Caco-2 (cell line): ENCODE data around the gene AMZ1. TPM values are rescaled to one million over a fixed set of nuclear protein-coding genes. Genes with fewer than 3 reads are reported as not detected.

Source experiments
- BruUV-seq: library from RNA; stranded (reverse); fragments of 400-500 nt; replicated peaks from 2 replicates; lab custom pipeline; 2021; lab: Mats Ljungman, UMichigan
- CTCF ChIA-PET: fragments of 300-600 bp; sonication (Branson Sonifier 250); formaldehyde crosslinking; loops from one replicate; lab custom pipeline; 2022; ENCODE audit warnings: antibody characterized with exemption; lab: Charles Lee
- POLR2A ChIA-PET: fragments of 300-600 bp; sonication (Branson Sonifier 250); formaldehyde crosslinking; loops from one replicate; lab custom pipeline; 2022; ENCODE audit warnings: antibody characterized with exemption; lab: Charles Lee
- DNase-seq, 2 experiments: peaks; one replicate each; pipeline versions ENCODE4 v3.0.0 to v3.0.0-alpha.2; 2020 to 2022
- H3K27me3 ChIP-seq: replicated peaks from 2 replicates; pipeline ENCODE4 v1.6.0; 2011; ENCODE audit warnings: low read length; ENCODE audit not compliant: control insufficient read depth, insufficient read depth
- H3K36me3 ChIP-seq: 2 replicates; pipeline ENCODE4 v1.5.1; 2011; ENCODE audit warnings: low read length; ENCODE audit not compliant: control insufficient read depth, insufficient read depth
- H3K4me1 ChIP-seq: fragments of 250-450 bp; sonication (Bioruptor Pico); 2 replicates; pipeline ENCODE4 v1.5.1; 2020; ENCODE audit warnings: mild to moderate bottlenecking
- H3K4me3 ChIP-seq: 2 replicates; pipeline ENCODE4 v1.5.1; 2011; ENCODE audit warnings: low read depth, mild to moderate bottlenecking, control low read depth, low read length
- H3K9me3 ChIP-seq: fragments of 250-450 bp; sonication (Bioruptor Pico); 2 replicates; pipeline ENCODE4 v1.5.1; 2020; ENCODE audit warnings: mild to moderate bottlenecking, moderate library complexity
- H3K27ac Mint-ChIP-seq: one replicate; pipeline ENCODE4 v1.8.0; 2022; ENCODE audit warnings: mixed read lengths; ENCODE audit not compliant: unreplicated experiment
- H3K27me3 Mint-ChIP-seq: one replicate; pipeline ENCODE4 v1.8.0; 2022; ENCODE audit warnings: mixed read lengths; ENCODE audit not compliant: insufficient read depth, unreplicated experiment
- H3K36me3 Mint-ChIP-seq: one replicate; pipeline ENCODE4 v1.8.0; 2022; ENCODE audit warnings: mild to moderate bottlenecking, mixed read lengths; ENCODE audit not compliant: insufficient read depth, unreplicated experiment
- H3K4me1 Mint-ChIP-seq: one replicate; pipeline ENCODE4 v1.8.0; 2022; ENCODE audit warnings: low read depth, mixed read lengths; ENCODE audit not compliant: unreplicated experiment
- H3K4me3 Mint-ChIP-seq: one replicate; pipeline ENCODE4 v1.8.0; 2022; ENCODE audit warnings: mild to moderate bottlenecking, moderate library complexity, mixed read lengths; ENCODE audit not compliant: unreplicated experiment
- H3K9me3 Mint-ChIP-seq: one replicate; pipeline ENCODE4 v1.8.0; 2022; ENCODE audit warnings: mixed read lengths; ENCODE audit not compliant: unreplicated experiment
- intact Hi-C: fragments of 100-400 bp; cut with micrococcal nuclease; formaldehyde crosslinking; loops from one replicate; pipeline ENCODE4 v1.10.0; 2022; ENCODE audit not compliant: unreplicated experiment
- total RNA-seq: library from RNA; stranded (reverse); gene quantifications from 2 replicates; pipeline ENCODE4 v1.2.3, GENCODE V29; 2022
- TF ChIP-seq, protein P1 (sequence below), 2 experiments: fragments of 200-600 bp in 1 of 2; IDR thresholded peaks; 1 replicate in 1 of 2; 2 replicates in 1 of 2; pipeline versions ENCODE4 v1.5.1 to v1.8.0; 2011 to 2022; ENCODE audit warnings: antibody characterized with exemption in 1 of 2, control low read depth in 1 of 2, inconsistent platforms in 1 of 2, low read depth in 1 of 2, low read length in 1 of 2, mild to moderate bottlenecking in 1 of 2, moderate library complexity in 1 of 2; ENCODE audit not compliant: insufficient read depth in 1 of 2, severe bottlenecking in 1 of 2, unreplicated experiment in 1 of 2

Gene AMZ1
- total RNA-seq, 1 experiment from 2014 or later: 0.11 TPM

DNA sequence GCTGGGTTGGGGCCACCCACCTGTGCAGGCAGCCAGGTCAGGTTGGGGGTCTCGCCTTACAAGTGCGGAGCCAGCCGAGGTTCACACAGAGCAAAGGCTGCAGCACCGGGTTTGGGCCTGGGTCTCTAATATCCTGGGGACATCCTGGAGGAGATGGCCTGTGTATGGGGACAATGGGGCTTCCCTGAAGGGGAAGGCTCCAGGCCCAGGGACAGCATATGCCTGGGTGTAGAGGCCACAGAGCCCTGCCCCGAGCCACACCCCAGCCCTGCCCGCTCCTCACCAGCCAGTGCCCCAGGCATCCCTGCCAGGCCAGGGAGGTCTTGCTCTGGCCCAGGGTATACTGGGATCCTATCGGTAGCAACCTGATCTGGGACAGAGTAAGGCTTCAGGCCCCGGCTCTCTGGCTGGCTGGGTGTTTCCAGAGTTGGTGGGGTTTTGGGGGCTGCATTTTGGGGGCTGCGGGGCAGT lies 47.1 kb upstream of the AMZ1 start:
- H3K36me3 Mint-ChIP-seq: no peaks in the 10 kb centered on the region
- ChIA-PET POLR2A (no interaction called here), CTCF (no interaction called here)
- peaks cover 2% of the 10 kb centered on the region; the same call in 1 of the 2 replicates for H3K36me3 ChIP-seq
- H3K4me3 ChIP-seq: no peak overlapping the region
- no peaks in the 10 kb centered on the region for H3K27me3 ChIP-seq
- no peaks in the 10 kb centered on the region for H3K9me3 Mint-ChIP-seq
- H3K9me3 ChIP-seq: no peaks in the 10 kb centered on the region
- no peak overlapping the region for H3K4me3 Mint-ChIP-seq
- intact Hi-C loops: no loop called here
- H3K4me1 ChIP-seq: 0 out of 2 replicates have a peak, but pooled peaks cover 3% of the 10 kb centered on the region
- DNase-seq: no peak
- no TSS peak for BruUV-seq
- TF ChIP-seq, protein P1, sequence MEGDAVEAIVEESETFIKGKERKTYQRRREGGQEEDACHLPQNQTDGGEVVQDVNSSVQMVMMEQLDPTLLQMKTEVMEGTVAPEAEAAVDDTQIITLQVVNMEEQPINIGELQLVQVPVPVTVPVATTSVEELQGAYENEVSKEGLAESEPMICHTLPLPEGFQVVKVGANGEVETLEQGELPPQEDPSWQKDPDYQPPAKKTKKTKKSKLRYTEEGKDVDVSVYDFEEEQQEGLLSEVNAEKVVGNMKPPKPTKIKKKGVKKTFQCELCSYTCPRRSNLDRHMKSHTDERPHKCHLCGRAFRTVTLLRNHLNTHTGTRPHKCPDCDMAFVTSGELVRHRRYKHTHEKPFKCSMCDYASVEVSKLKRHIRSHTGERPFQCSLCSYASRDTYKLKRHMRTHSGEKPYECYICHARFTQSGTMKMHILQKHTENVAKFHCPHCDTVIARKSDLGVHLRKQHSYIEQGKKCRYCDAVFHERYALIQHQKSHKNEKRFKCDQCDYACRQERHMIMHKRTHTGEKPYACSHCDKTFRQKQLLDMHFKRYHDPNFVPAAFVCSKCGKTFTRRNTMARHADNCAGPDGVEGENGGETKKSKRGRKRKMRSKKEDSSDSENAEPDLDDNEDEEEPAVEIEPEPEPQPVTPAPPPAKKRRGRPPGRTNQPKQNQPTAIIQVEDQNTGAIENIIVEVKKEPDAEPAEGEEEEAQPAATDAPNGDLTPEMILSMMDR (IDR thresholded peaks at IDR 0.05; ENCODE audit: insufficient read depth in 1 of 2, low read depth in 1 of 2, low read length in 1 of 2, severe bottlenecking in 1 of 2, unreplicated experiment in 1 of 2): no peak
- no peaks in the 10 kb centered on the region for H3K27me3 Mint-ChIP-seq
- H3K4me1 Mint-ChIP-seq: no peaks in the 10 kb centered on the region
- H3K27ac Mint-ChIP-seq: no peak overlapping the region

DNA sequence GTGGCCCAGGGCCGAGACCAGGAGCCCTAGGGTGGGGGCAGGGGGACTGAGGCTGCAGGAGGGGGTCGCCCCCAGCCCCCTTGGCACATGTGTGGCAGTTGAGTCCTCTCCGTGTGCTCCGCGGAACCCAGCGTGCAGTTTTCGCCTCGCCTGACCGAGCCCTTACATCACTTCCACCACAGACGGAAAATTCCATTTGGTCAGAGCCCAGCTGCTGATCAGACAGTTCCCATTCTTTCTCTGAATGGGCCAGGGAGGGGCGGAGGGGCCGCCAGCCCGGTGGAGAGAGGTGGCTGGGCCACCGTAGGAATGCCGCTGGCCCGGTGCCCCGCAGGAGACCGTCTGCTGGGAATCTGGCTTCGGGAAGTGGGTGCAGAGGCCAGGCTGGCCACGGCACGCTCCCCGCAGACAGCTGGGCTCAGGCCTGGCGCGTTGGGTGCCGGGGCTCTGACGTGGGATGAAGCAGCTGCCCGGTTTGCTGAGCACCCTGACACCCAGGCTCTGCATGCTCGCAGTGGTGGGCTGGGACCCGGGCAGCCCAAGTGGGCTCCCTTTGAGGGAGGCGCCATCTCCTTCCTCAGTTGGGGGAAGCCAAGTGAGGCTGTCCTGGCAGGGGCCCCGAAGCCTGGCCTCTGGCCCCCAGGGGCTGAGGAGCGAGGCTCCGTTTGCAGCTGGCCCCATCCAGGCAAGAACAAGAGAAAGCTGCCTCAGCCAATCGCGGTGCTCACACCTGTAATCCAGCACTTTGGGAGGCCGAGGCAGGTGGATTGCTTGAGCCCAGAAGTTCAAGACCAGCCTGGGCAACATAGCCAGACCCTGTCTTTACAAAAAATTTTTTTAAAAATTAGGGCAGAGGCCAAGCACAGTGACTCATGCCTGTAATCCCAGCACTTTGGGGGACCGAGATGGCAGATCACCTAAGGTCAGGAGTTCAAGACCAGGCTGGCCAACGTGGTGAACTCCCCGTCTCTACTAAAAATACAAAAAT lies 46.3 kb upstream of the AMZ1 start:
- TF ChIP-seq, protein P1 (IDR thresholded peaks at IDR 0.05; ENCODE audit: insufficient read depth in 1 of 2, low read depth in 1 of 2, low read length in 1 of 2, severe bottlenecking in 1 of 2, unreplicated experiment in 1 of 2): no peak
- BruUV-seq: no TSS peak
- H3K9me3 Mint-ChIP-seq: no peaks in the 10 kb centered on the region
- Histone ChIP-seq H3K27me3 (no peaks in the 10 kb centered on the region), H3K4me3 (no peak overlapping the region), H3K9me3 (no peaks in the 10 kb centered on the region), H3K36me3 (no peaks in the 10 kb centered on the region), H3K4me1 (0 out of 2 replicates have a peak, but pooled peaks cover 3% of the 10 kb centered on the region)
- POLR2A ChIA-PET: interaction anchor here (0.6 kb wide), 1 partner anchor 1151 kb away, joined by 3 read pairs; no protein-coding TSS in a partner anchor
- no peaks in the 10 kb centered on the region for H3K27me3 Mint-ChIP-seq
- intact Hi-C loops: no loop called here
- H3K4me3 Mint-ChIP-seq: no peak overlapping the region
- CTCF ChIA-PET: no interaction called here
- H3K4me1 Mint-ChIP-seq: no peaks in the 10 kb centered on the region
- H3K27ac Mint-ChIP-seq: no peak overlapping the region
- no peaks in the 10 kb centered on the region for H3K36me3 Mint-ChIP-seq
- peak in 1 of 2 experiments; percentile 42 for DNase-seq

DNA sequence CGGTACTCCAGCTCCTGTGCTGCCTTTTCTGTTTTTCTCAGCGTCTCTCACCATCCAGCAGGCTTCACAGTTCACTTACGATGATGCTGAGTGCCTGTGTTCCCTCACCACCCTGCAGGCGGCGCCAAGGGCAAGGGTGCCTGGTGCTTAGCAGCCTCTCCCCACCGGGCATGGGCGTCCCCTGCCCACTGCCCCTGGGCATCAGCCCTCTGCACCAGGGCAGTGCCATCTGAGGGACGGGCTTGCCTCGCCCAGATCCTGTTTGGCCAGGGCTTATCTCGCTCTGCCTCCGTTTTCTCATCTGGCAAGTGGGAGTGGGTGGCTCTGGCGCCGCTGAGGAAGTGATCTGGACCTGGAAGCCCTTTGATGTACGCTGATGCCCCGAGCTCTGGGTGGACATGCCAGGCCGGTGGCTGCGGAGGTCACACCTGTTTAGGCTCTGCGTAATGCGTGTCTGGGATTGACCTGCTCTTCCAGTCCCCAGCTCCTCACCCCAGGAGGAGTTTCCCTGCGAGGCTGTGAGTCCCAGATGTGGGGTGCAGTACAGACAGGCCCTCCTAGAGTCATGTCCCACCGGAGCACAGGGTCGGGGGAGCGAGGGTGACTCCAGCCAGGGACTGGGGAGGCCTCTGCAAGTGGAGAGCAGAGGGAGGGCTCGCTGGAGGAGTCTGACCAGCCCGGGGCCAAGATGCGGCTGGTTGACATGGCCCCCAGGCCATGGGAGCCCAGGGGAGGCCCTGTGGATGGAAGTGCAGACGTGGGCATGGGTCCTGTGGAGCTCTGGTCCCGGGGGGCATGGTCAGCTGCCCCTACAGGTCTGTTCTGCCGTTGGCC lies 44.4 kb upstream of the AMZ1 start:
- Mint-ChIP-seq H3K9me3 (no peaks in the 10 kb centered on the region), H3K27ac (no peak overlapping the region)
- 0 out of 2 replicates have a peak, but pooled peaks cover 3% of the 10 kb centered on the region for H3K4me1 ChIP-seq

More for the DNA sequence above, 44.4 kb upstream of the AMZ1 start:
- Histone ChIP-seq H3K9me3 (no peaks in the 10 kb centered on the region), H3K27me3 (no peaks in the 10 kb centered on the region), H3K36me3 (no peaks in the 10 kb centered on the region), H3K4me3 (no peak overlapping the region)
- TF ChIP-seq, protein P1 (IDR thresholded peaks at IDR 0.05; ENCODE audit: insufficient read depth in 1 of 2, low read depth in 1 of 2, low read length in 1 of 2, severe bottlenecking in 1 of 2, unreplicated experiment in 1 of 2): no peak
- no peak for DNase-seq
- H3K4me1 Mint-ChIP-seq: no peaks in the 10 kb centered on the region
- no TSS peak for BruUV-seq
- intact Hi-C loops: no loop called here
- no peaks in the 10 kb centered on the region for H3K27me3 Mint-ChIP-seq
- no peaks in the 10 kb centered on the region for H3K36me3 Mint-ChIP-seq
- no peak overlapping the region for H3K4me3 Mint-ChIP-seq
- CTCF ChIA-PET: interaction anchor here (1.0 kb wide), 1 partner anchor 21 kb away, joined by 3 read pairs; no protein-coding TSS in a partner anchor
- POLR2A ChIA-PET: no interaction called here
